OCI-LY3 (cell line): ENCODE results near the gene DCTD.

Source experiments
- EZH2phosphoT487 ChIP-seq: fragments of 200-600 bp; shearing (Covaris generic); IDR thresholded peaks from 2 replicates; pipeline ENCODE4 v1.6.1; 2018; ENCODE audit warnings: antibody characterized with exemption, mixed run types, low read depth
- TF ChIP-seq, protein P1 (sequence below): fragments of 200-600, 300-600 bp; sonication (generic); IDR thresholded peaks from 2 replicates; pipeline ENCODE4 v1.5.1; 2014; ENCODE audit warnings: antibody characterized with exemption, low read length, low read depth

DNA sequence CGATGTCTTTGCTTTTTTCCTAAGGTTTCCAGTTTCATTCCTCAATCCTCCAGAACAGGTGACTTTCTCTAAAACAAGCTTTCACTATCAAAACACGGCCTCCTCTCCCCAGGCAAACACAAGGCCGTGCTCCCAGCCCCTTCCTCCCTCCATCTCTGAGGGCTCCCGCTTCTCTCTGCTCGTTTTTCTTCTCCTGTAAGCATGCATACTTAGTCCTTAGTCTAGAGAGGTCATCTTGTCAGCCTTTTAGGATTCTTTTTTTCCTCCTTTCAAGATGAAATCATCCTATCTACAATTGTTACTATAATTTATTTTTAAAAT lies 18.7 kb downstream of the DCTD start:
- TF ChIP-seq, protein P1, sequence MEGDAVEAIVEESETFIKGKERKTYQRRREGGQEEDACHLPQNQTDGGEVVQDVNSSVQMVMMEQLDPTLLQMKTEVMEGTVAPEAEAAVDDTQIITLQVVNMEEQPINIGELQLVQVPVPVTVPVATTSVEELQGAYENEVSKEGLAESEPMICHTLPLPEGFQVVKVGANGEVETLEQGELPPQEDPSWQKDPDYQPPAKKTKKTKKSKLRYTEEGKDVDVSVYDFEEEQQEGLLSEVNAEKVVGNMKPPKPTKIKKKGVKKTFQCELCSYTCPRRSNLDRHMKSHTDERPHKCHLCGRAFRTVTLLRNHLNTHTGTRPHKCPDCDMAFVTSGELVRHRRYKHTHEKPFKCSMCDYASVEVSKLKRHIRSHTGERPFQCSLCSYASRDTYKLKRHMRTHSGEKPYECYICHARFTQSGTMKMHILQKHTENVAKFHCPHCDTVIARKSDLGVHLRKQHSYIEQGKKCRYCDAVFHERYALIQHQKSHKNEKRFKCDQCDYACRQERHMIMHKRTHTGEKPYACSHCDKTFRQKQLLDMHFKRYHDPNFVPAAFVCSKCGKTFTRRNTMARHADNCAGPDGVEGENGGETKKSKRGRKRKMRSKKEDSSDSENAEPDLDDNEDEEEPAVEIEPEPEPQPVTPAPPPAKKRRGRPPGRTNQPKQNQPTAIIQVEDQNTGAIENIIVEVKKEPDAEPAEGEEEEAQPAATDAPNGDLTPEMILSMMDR = no peak
- TF ChIP-seq EZH2phosphoT487 = no peak
